Measurements from ENCODE around the gene MTA2. TPM values are rescaled to one million over a fixed set of nuclear protein-coding genes. Genes with fewer than 3 reads are reported as not detected.
A peak's percentile ranks its signal among the peaks of the same experiment; 100 is the strongest.
"Not testable (repeated sequence)": the region's sequence is repeated elsewhere in the genome, so short reads cannot be mapped to it uniquely, and the experiment has no call there.

Gene MTA2
- total RNA-seq, 1 experiment from 2014 or later, result 135 TPM

DNA sequence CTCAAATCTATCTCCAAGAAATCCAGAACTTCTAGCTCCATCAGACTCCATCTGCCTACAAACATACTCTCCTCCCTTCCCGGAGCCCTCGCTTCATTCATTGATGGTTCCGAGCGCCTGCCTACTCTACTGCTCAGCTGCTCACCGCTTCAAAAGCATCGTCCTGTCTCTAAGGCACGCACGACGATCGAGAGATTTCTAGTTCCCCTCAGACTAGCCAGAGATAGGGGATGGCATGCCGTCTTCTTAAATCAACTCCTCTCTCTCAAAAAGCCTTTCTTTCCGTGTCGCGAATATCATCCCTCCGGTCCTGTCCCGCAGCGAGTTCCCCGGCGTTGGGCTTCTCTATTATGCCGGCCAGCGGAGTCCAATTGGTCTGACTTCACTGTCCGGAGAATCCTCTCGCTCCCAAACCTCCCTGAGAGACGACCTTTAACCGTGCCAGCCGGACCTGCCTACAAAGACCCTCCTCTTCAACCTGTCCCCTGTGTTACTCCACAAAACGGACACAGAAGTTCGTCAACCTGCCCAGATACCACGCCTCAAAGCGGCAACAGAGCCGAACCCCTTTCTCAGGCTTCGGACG, 28.6 kb downstream of the MTA2 start:
- peaks cover 56% of the 10 kb centered on the region for H3K4me1 Mint-ChIP-seq (ENCODE audit: low read depth, unreplicated experiment)
- peaks cover 6% of the 10 kb centered on the region; the same call in 1 of the 2 replicates for H3K36me3 ChIP-seq (ENCODE audit: control insufficient read depth, insufficient read depth, low read length)
- POLR2A ChIA-PET, result interaction anchor here (0.6 to 2.1 kb wide), 40 partner anchors 8 to 283 kb away, joined by 3 to 116 read pairs (median 5); partner anchors contain the start of genes AHNAK, B3GAT3, C11orf98 and CSKMT
- intact Hi-C loops (cut with micrococcal nuclease; ENCODE audit: unreplicated experiment), result loop anchor here (1.0 kb wide), 1 partner anchor 18 kb away; the partner anchor contains the start of gene TUT1
- H3K36me3 Mint-ChIP-seq (ENCODE audit: insufficient read depth, unreplicated experiment), result peaks cover 95% of the 10 kb centered on the region
- H3K27me3 Mint-ChIP-seq (ENCODE audit: insufficient read depth, unreplicated experiment), result no peaks in the 10 kb centered on the region
- no peaks in the 10 kb centered on the region for H3K27me3 ChIP-seq (replicated peaks; ENCODE audit: control insufficient read depth, insufficient read depth, low read length)
- H3K4me3 ChIP-seq (ENCODE audit: low read depth, low read length), result peak overlapping the region; percentile 55
- peak overlapping the region; percentile 100 for H3K27ac Mint-ChIP-seq (ENCODE audit: unreplicated experiment)
- H3K9me3 ChIP-seq, result no peaks in the 10 kb centered on the region
- peak in 1 of 2 experiments; percentile 48 for DNase-seq
- H3K9me3 Mint-ChIP-seq (ENCODE audit: unreplicated experiment), result no peaks in the 10 kb centered on the region
- peak overlapping the region; percentile 97 for H3K4me3 Mint-ChIP-seq (ENCODE audit: unreplicated experiment)
- CTCF ChIA-PET, result interaction anchor here (0.6 to 2.1 kb wide), 16 partner anchors 8 to 324 kb away, joined by 3 to 29 read pairs (median 6); partner anchors contain the start of genes B3GAT3, C11orf98, CSKMT and HNRNPUL2
- BruUV-seq (replicated peaks), result TSS peak; percentile 75
- TF ChIP-seq, protein P1, sequence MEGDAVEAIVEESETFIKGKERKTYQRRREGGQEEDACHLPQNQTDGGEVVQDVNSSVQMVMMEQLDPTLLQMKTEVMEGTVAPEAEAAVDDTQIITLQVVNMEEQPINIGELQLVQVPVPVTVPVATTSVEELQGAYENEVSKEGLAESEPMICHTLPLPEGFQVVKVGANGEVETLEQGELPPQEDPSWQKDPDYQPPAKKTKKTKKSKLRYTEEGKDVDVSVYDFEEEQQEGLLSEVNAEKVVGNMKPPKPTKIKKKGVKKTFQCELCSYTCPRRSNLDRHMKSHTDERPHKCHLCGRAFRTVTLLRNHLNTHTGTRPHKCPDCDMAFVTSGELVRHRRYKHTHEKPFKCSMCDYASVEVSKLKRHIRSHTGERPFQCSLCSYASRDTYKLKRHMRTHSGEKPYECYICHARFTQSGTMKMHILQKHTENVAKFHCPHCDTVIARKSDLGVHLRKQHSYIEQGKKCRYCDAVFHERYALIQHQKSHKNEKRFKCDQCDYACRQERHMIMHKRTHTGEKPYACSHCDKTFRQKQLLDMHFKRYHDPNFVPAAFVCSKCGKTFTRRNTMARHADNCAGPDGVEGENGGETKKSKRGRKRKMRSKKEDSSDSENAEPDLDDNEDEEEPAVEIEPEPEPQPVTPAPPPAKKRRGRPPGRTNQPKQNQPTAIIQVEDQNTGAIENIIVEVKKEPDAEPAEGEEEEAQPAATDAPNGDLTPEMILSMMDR (IDR thresholded peaks at IDR 0.05; ENCODE audit: insufficient read depth in 1 of 2, low read depth in 1 of 2, low read length in 1 of 2, severe bottlenecking in 1 of 2, unreplicated experiment in 1 of 2), result no peak
- H3K4me1 ChIP-seq, result peaks cover 25% of the 10 kb centered on the region

DNA sequence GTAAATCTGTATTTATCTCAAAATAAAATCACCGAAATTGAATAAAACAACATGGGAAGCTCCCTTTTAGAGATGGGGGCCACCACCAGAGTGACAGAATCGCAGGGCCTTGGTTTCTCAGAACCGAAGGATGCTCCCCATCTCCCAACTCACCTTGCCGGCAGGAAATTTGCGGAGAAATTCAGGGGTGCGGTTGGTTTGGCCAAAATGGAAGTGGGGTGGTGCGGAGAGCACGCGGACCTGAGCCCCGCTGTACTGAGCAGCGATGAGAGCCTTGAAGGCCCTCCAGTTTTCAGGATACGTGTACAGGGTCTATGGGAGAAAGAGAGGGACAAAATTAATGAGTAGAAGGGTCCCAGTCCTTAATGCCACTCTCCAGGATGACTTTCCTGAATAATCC, 29.2 kb downstream of the MTA2 start:
- intact Hi-C loops (cut with micrococcal nuclease; ENCODE audit: unreplicated experiment), result no loop called here
- POLR2A ChIA-PET, result interaction anchor here (0.7 to 1.2 kb wide), 3 partner anchors 11 to 19 kb away, joined by 3 to 6 read pairs (median 3); partner anchors contain the start of gene TUT1
- Histone ChIP-seq H3K4me1 (peaks cover 29% of the 10 kb centered on the region), H3K36me3 (ENCODE audit: control insufficient read depth, insufficient read depth, low read length) (peaks cover 7% of the 10 kb centered on the region; the same call in 1 of the 2 replicates), H3K27me3 (replicated peaks; ENCODE audit: control insufficient read depth, insufficient read depth, low read length) (no peaks in the 10 kb centered on the region), H3K4me3 (ENCODE audit: low read depth, low read length) (peak overlapping the region; percentile 55), H3K9me3 (no peaks in the 10 kb centered on the region)
- no peaks in the 10 kb centered on the region for H3K9me3 Mint-ChIP-seq (ENCODE audit: unreplicated experiment)
- no TSS peak for BruUV-seq (replicated peaks)
- H3K4me3 Mint-ChIP-seq (ENCODE audit: unreplicated experiment), result peak overlapping the region; percentile 97
- TF ChIP-seq, protein P1 (IDR thresholded peaks at IDR 0.05; ENCODE audit: insufficient read depth in 1 of 2, low read depth in 1 of 2, low read length in 1 of 2, severe bottlenecking in 1 of 2, unreplicated experiment in 1 of 2), result no peak
- CTCF ChIA-PET, result no interaction called here
- H3K27ac Mint-ChIP-seq (ENCODE audit: unreplicated experiment), result peak overlapping the region; percentile 100
- H3K4me1 Mint-ChIP-seq (ENCODE audit: low read depth, unreplicated experiment), result peaks cover 53% of the 10 kb centered on the region
- no peak for DNase-seq
- no peaks in the 10 kb centered on the region for H3K27me3 Mint-ChIP-seq (ENCODE audit: insufficient read depth, unreplicated experiment)
- H3K36me3 Mint-ChIP-seq (ENCODE audit: insufficient read depth, unreplicated experiment), result peaks cover 95% of the 10 kb centered on the region

DNA sequence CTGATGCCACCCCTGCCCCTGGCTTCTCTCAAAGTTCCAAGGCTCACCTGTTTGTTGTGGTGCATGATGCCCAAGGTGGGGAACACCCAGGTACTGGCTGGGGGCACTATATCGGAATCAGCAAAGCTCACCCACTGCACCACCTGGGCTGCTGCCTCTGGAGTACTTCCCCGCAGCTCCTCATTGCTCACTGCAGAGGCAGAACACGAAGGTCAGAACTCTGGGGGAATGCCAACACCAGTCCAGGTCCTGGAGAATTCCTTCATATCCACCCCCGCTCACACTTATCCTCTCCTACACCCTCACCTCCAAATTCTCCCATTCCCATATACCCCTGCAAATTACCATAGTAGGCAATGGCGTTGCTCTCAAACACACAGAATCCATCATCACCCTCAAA, 30.2 kb downstream of the MTA2 start:
- Mint-ChIP-seq H3K27ac (ENCODE audit: unreplicated experiment) (peak overlapping the region; percentile 100), H3K4me1 (ENCODE audit: low read depth, unreplicated experiment) (peaks cover 51% of the 10 kb centered on the region), H3K4me3 (ENCODE audit: unreplicated experiment) (peak overlapping the region; percentile 97), H3K36me3 (ENCODE audit: insufficient read depth, unreplicated experiment) (peaks cover 95% of the 10 kb centered on the region)
- CTCF ChIA-PET; H3K9me3 Mint-ChIP-seq (ENCODE audit: unreplicated experiment); H3K4me3 ChIP-seq (ENCODE audit: low read depth, low read length); H3K27me3 ChIP-seq (replicated peaks; ENCODE audit: control insufficient read depth, insufficient read depth, low read length); H3K9me3 ChIP-seq; intact Hi-C loops (cut with micrococcal nuclease; ENCODE audit: unreplicated experiment); DNase-seq; H3K27me3 Mint-ChIP-seq (ENCODE audit: insufficient read depth, unreplicated experiment); BruUV-seq (replicated peaks); POLR2A ChIA-PET; H3K36me3 ChIP-seq (ENCODE audit: control insufficient read depth, insufficient read depth, low read length): not testable (repeated sequence)
- peaks cover 38% of the 10 kb centered on the region for H3K4me1 ChIP-seq

DNA sequence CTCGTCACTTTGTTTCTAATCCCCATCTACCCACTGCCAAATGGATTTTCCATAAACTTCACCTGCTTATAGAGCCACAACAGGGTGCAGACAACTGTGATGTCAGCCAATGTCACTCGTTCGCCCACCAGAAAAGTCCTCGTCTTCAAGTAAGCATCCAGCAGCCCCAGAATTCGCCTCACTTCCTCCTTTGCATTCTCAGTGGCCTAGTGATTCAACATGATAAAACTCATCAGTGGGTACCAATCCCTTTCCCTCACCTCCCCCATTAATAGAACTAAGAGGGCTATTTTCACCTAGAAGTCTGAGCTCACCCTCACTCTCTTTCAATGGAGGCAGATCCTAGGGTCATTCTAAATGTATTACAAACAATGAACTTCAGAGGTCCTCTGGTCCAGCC, 30.8 kb downstream of the MTA2 start:
- H3K27me3 ChIP-seq (replicated peaks; ENCODE audit: control insufficient read depth, insufficient read depth, low read length); H3K9me3 ChIP-seq; H3K36me3 ChIP-seq (ENCODE audit: control insufficient read depth, insufficient read depth, low read length); H3K27me3 Mint-ChIP-seq (ENCODE audit: insufficient read depth, unreplicated experiment); DNase-seq; CTCF ChIA-PET; H3K4me3 ChIP-seq (ENCODE audit: low read depth, low read length); intact Hi-C loops (cut with micrococcal nuclease; ENCODE audit: unreplicated experiment); H3K9me3 Mint-ChIP-seq (ENCODE audit: unreplicated experiment); BruUV-seq (replicated peaks): not testable (repeated sequence)
- Mint-ChIP-seq H3K4me3 (ENCODE audit: unreplicated experiment) (peak overlapping the region; percentile 97), H3K36me3 (ENCODE audit: insufficient read depth, unreplicated experiment) (peaks cover 95% of the 10 kb centered on the region), H3K27ac (ENCODE audit: unreplicated experiment) (peak overlapping the region; percentile 100), H3K4me1 (ENCODE audit: low read depth, unreplicated experiment) (peaks cover 51% of the 10 kb centered on the region)
- peaks cover 44% of the 10 kb centered on the region for H3K4me1 ChIP-seq
- POLR2A ChIA-PET, result interaction anchor here (1.0 kb wide), 1 partner anchor 20 kb away, joined by 3 read pairs; the partner anchor contains the start of gene TUT1

All from Caco-2 (cell line).